GM10266 (cell line): Measurements from ENCODE around the gene CRACR2B.

Experiments used
- DNase-seq: peaks from one replicate; pipeline ENCODE4 v3.0.0; 2012; ENCODE audit errors: extremely low spot score
- CTCF ChIP-seq: IDR thresholded peaks from 2 replicates; pipeline ENCODE4 v1.5.1; 2012; ENCODE audit warnings: mild to moderate bottlenecking, low read depth; ENCODE audit not compliant: control insufficient read depth, insufficient read depth; ENCODE audit errors: missing control alignments

CRACR2B gene

GRCh38 chr11:809287-810039 is 18.3 kb upstream of the CRACR2B start, which contains the start of gene RPLP2:
TSS of gene RPLP2 (plus strand) at chr11:809967. CDS start at chr11:810235, 268 bp downstream.
- peak; percentile 99 for DNase-seq
- no peak for TF ChIP-seq CTCF

GRCh38 chr11:810040-810567 is 17.6 kb upstream of the CRACR2B start:
- no peak for TF ChIP-seq CTCF
- no peak for DNase-seq

- DNase-seq, result no peak
- TF ChIP-seq CTCF, result peak; percentile 21
Measured at GRCh38 chr11:811446-812245, 16.1 kb upstream of the CRACR2B start.

- TF ChIP-seq CTCF, result no peak
- DNase-seq, result no peak
Measured at GRCh38 chr11:812390-812789, 15.3 kb upstream of the CRACR2B start.

GRCh38 chr11:813072-813455 is 14.7 kb upstream of the CRACR2B start:
- DNase-seq, result no peak
- TF ChIP-seq CTCF, result no peak

GRCh38 chr11:813456-814096 is 14.1 kb upstream of the CRACR2B start:
- DNase-seq, result no peak
- TF ChIP-seq CTCF, result no peak
